AG04449 (cell line): ENCODE measurements around the gene CDH8.

Source experiments
- CTCF ChIA-PET: fragments of 350-600 bp; formaldehyde crosslinking; extraction: SDS; loops from one replicate; lab custom pipeline; 2021; ENCODE audit warnings: antibody characterized with exemption; lab: Yijun Ruan, JAX
- POLR2A ChIA-PET: fragments of 400-600, 350-600 bp; formaldehyde crosslinking; extraction: SDS; loops from one replicate; lab custom pipeline; 2020; ENCODE audit warnings: antibody characterized with exemption, inconsistent platforms; lab: Yijun Ruan, JAX
- DNase-seq: peaks from one replicate; pipeline ENCODE4 v3.0.0-alpha.2; 2010; ENCODE audit warnings: low read depth, low spot score
- H3K4me3 ChIP-seq: 2 replicates; pipeline ENCODE4 v1.5.1; 2011; ENCODE audit warnings: low read depth, mild to moderate bottlenecking, control low read depth, low read length
- CTCF ChIP-seq: IDR thresholded peaks from one replicate; pipeline ENCODE4 v1.5.1; 2011; ENCODE audit warnings: mild to moderate bottlenecking, moderate library complexity, low read length, control low read depth, inconsistent platforms; ENCODE audit not compliant: insufficient read depth; ENCODE audit errors: missing control alignments

Gene CDH8

DNA sequence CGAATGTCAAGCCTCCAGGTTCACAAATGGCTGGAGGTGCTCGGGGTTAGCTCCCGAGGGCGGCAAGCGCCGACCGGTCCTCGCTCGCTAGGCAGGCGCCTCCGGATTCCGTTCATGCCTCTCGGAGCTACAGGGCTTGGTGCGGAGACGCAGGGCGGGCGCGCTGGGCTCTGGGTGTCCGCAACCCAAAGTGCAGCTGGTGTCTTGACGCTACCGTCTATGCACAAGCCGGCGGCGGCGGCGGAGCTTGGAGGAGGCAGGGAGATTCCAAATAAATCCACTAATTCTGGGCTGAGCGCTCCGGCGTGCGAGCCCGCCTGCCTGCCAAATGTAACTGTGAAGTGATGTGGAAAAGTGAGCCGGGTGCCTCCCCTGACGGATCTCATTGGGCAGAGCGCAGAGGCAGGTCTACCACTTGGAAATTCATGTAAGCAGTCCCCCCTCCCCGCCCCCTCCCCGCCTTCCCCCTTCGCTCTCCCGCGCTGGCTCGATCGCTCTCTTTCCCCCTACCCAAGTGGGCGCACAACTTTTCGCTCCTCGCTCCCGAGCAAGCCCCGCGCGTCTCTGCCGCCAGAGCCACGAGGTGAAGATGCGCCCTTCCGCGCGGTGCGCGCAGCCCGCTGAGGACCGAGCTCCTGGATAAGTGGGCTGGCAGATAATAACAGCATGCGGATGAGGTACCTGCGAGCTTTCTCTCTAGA is at the start of gene CDH8:
TSS of gene CDH8 (minus strand) at position 338 of the 701 bp plus-strand sequence. CDS start 15,035 bp downstream, outside the sequence.
- TF ChIP-seq CTCF = no peak
- no peak for DNase-seq
- ChIA-PET CTCF (no interaction called here), POLR2A (no interaction called here)
- H3K4me3 ChIP-seq = peak within 1 kb of the TSS; percentile 55

DNA sequence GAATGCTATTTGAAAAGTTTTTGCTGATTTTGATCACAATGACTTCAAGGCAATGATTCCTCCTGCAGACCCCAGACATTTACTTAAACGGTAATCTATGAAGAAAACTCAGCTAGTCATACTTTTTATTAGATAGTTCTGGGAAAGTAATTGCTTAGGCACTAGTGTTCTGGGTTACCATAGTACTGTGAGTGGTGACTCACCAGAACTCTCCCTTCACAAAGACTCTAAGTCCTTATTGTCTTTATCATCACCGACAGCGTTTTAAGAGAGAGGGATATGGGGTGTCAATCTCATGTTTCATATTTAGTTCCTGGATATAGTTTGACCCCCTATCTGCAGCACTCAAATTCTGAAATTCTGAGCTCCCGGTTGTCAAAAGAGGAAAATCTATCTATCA is 43.0 kb upstream of the CDH8 start:
- CTCF ChIA-PET = no interaction called here
- no peak overlapping the region for H3K4me3 ChIP-seq
- DNase-seq = no peak
- POLR2A ChIA-PET = no interaction called here
- TF ChIP-seq CTCF = no peak

GRCh38 chr16:62077998-62078397 is 41.8 kb upstream of the CDH8 start:
- no peak for DNase-seq
- CTCF ChIA-PET = no interaction called here
- POLR2A ChIA-PET = no interaction called here
- peak; percentile 38 for TF ChIP-seq CTCF
- no peak overlapping the region for H3K4me3 ChIP-seq

DNA sequence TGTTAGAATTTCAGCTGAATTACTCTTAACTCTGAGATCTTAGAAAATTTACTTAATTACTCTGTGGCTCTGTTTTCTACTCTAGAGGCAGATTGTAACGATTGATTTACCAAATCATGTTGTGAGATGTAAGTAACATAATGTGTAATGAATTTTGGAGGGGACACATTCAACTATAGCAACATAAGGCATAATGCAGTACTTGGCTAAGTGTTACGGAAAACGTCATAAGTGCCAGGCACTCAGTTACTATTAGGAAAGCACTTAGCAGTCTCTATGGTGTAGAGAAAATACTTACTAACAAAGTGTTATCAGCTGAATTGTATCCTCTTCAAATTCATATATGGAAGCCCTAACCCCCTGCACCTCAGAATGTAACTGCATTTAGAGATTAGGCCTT is 40.6 kb upstream of the CDH8 start:
- POLR2A ChIA-PET = no interaction called here
- no peak for DNase-seq
- no peak for TF ChIP-seq CTCF
- CTCF ChIA-PET = no interaction called here
- no peak overlapping the region for H3K4me3 ChIP-seq

DNA sequence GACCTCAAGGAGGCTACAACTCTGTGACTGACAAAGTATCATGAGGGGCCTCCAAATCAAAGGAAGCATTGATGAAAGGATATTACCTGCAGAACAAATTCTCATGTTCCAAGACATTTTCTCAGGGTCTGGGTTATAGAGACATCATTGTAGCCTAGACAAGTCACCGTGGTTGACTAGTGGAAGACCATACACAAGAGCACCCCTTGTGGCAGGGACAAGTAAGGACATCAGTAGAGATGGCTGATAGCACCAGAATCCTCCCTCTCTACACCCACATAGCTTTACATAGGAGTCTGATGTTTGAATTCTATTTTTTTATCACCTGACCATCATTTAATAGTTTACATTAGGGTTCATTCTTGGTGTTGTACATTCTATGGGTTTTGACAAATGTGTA is 32.5 kb upstream of the CDH8 start:
- ChIA-PET POLR2A (no interaction called here), CTCF (no interaction called here)
- no peak for DNase-seq
- H3K4me3 ChIP-seq = no peak overlapping the region
- TF ChIP-seq CTCF = no peak

DNA sequence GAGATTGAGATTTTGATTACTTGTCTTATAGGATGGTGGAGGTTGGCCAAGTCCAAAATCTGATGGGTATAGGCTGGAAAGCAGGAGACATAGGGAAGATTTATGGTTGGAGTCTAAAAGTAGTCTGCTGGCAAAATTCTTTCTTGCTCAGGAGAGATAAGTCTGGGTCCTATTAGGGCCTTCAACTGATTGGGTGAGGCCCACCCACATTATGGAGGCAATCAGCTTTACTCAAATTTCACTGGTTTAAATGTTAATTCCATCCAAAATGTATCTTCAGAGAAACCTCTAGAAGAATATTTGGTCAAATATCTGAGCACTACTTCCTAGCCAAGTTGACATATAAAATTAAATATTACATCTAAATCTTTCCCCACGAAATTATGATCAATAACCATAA is 31.7 kb upstream of the CDH8 start:
- DNase-seq = no peak
- POLR2A ChIA-PET = no interaction called here
- H3K4me3 ChIP-seq = no peak overlapping the region
- TF ChIP-seq CTCF = no peak
- CTCF ChIA-PET = no interaction called here
